ENCODE data around the gene BCAR3.

BCAR3 gene

DNA sequence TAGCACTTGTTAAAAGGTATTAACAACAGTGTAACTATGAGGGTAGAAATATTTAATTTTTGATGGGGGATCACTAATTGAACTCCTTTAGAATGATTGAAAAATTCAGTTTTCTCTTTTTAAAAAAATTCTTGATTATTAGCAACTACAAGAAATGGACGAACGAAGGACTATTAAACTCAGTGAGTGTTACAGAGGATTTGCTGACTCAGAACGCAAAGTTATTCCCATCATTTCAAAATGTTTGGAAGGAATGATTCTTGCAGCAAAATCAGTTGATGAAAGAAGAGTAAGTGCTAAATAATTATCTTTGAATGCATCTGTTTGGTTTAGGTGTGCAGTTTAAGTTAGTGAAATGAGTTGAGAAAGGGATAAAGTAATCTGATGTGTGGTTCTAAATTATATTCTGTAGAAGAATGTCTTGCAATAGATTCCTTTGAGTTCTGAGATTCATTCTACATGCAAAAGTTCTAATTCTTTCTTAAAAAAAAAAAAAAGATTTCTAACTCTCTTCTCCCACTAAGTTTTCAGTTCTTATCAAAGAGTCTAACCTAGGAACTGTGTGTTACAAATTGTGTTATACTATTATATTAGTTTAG, 148.8 kb downstream of the BCAR3 start:
- no peak overlapping the region for H3K4me2 ChIP-seq (ENCODE audit: insufficient read depth, low read length)
- no peak for ATAC-seq (ENCODE audit: insufficient read depth, low read depth)
- TF ChIP-seq, protein P1, sequence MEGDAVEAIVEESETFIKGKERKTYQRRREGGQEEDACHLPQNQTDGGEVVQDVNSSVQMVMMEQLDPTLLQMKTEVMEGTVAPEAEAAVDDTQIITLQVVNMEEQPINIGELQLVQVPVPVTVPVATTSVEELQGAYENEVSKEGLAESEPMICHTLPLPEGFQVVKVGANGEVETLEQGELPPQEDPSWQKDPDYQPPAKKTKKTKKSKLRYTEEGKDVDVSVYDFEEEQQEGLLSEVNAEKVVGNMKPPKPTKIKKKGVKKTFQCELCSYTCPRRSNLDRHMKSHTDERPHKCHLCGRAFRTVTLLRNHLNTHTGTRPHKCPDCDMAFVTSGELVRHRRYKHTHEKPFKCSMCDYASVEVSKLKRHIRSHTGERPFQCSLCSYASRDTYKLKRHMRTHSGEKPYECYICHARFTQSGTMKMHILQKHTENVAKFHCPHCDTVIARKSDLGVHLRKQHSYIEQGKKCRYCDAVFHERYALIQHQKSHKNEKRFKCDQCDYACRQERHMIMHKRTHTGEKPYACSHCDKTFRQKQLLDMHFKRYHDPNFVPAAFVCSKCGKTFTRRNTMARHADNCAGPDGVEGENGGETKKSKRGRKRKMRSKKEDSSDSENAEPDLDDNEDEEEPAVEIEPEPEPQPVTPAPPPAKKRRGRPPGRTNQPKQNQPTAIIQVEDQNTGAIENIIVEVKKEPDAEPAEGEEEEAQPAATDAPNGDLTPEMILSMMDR (IDR thresholded peaks at IDR 0.05; ENCODE audit: borderline replicate concordance, extremely low read depth, low read length, poor library complexity, severe bottlenecking), result no peak
- TF ChIP-seq EZH2 (IDR thresholded peaks at IDR 0.05; ENCODE audit: borderline replicate concordance, low read depth, low read length, severe bottlenecking), result no peak
- H3K4me1 ChIP-seq (ENCODE audit: insufficient read depth, low read length), result no peaks in the 10 kb centered on the region
- no peak overlapping the region for H3K27ac ChIP-seq (ENCODE audit: low read length)
- no peaks in the 10 kb centered on the region for H3K9me3 ChIP-seq (ENCODE audit: insufficient read depth, low read length, severe bottlenecking)
- no peak overlapping the region for H2AFZ ChIP-seq (ENCODE audit: low read depth, low read length)
- H4K20me1 ChIP-seq (ENCODE audit: insufficient read depth, low read length), result no peaks in the 10 kb centered on the region
- no peaks in the 10 kb centered on the region for H3K27me3 ChIP-seq (ENCODE audit: insufficient read depth, low read length, poor library complexity)
- H3K79me2 ChIP-seq (ENCODE audit: insufficient read depth, low read length), result no peaks in the 10 kb centered on the region
- no peak overlapping the region for H3K4me3 ChIP-seq (ENCODE audit: low read depth in 1 of 2, low read length in 2 of 2)
- no peak for DNase-seq
- H3K36me3 ChIP-seq (ENCODE audit: insufficient read depth, low read length), result peaks cover 5% of the 10 kb centered on the region; the same call in 1 of the 2 replicates
- H3K9ac ChIP-seq (ENCODE audit: low read depth, low read length), result no peak overlapping the region

DNA sequence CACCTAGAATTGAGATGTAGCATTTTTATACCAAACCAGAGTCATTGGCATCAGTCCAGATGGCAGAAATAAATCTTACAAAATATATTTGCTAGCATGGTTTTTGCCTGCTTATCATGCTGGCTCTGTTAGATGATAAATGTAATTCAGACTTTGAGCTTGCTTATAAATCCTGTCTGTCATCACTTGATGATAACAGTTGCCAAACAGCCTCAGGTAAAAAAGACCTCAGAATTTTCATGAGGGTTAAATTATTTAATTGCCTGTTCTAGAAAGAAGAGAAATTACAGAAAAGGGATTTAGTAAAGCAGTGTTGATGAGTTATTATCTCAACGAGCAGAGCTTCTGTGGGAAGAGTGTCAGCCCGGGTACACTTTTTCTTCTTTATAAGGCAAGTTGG, 150.4 kb downstream of the BCAR3 start:
- Histone ChIP-seq H4K20me1 (ENCODE audit: insufficient read depth, low read length) (no peaks in the 10 kb centered on the region), H3K4me2 (ENCODE audit: insufficient read depth, low read length) (no peak overlapping the region), H3K9me3 (ENCODE audit: insufficient read depth, low read length, severe bottlenecking) (no peaks in the 10 kb centered on the region), H3K4me3 (ENCODE audit: low read depth in 1 of 2, low read length in 2 of 2) (no peak overlapping the region), H3K9ac (ENCODE audit: low read depth, low read length) (no peak overlapping the region), H3K79me2 (ENCODE audit: insufficient read depth, low read length) (no peaks in the 10 kb centered on the region), H3K27ac (ENCODE audit: low read length) (no peak overlapping the region), H3K36me3 (ENCODE audit: insufficient read depth, low read length) (peaks cover 5% of the 10 kb centered on the region; the same call in 1 of the 2 replicates), H2AFZ (ENCODE audit: low read depth, low read length) (no peak overlapping the region), H3K27me3 (ENCODE audit: insufficient read depth, low read length, poor library complexity) (no peaks in the 10 kb centered on the region), H3K4me1 (ENCODE audit: insufficient read depth, low read length) (no peaks in the 10 kb centered on the region)
- TF ChIP-seq EZH2 (IDR thresholded peaks at IDR 0.05; ENCODE audit: borderline replicate concordance, low read depth, low read length, severe bottlenecking), result no peak
- TF ChIP-seq, protein P1 (IDR thresholded peaks at IDR 0.05; ENCODE audit: borderline replicate concordance, extremely low read depth, low read length, poor library complexity, severe bottlenecking), result no peak
- no peak for ATAC-seq (ENCODE audit: insufficient read depth, low read depth)
- no peak for DNase-seq

DNA sequence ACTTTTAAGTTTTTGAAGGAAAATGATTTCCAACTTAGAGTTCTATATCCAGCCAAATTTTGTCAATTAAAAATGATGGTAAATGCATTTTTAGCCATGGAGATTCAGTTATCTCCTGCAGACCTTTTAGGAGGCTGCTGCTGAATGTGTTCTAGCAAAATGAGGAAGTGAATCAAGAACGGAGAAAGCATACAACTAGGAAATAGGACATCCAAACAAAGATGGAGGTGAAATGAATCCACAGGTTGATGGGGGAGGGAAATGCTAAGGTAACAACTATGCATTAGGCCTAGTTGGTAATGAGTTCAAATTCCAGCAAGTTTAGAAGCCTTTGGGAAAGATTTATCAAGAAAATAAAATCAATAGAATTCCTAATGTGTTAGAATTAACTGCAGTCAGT, 153.2 kb downstream of the BCAR3 start:
- Histone ChIP-seq H3K27ac (ENCODE audit: low read length) (no peak overlapping the region), H3K36me3 (ENCODE audit: insufficient read depth, low read length) (peaks cover 5% of the 10 kb centered on the region; the same call in 1 of the 2 replicates)

More for the DNA sequence above, 153.2 kb downstream of the BCAR3 start:
- TF ChIP-seq, protein P1 (IDR thresholded peaks at IDR 0.05; ENCODE audit: borderline replicate concordance, extremely low read depth, low read length, poor library complexity, severe bottlenecking), result no peak
- no peak for TF ChIP-seq EZH2 (IDR thresholded peaks at IDR 0.05; ENCODE audit: borderline replicate concordance, low read depth, low read length, severe bottlenecking)
- Histone ChIP-seq H3K27me3 (ENCODE audit: insufficient read depth, low read length, poor library complexity) (no peaks in the 10 kb centered on the region), H3K4me3 (ENCODE audit: low read depth in 1 of 2, low read length in 2 of 2) (no peak overlapping the region), H3K79me2 (ENCODE audit: insufficient read depth, low read length) (no peaks in the 10 kb centered on the region), H2AFZ (ENCODE audit: low read depth, low read length) (no peak overlapping the region), H3K4me1 (ENCODE audit: insufficient read depth, low read length) (no peaks in the 10 kb centered on the region), H3K4me2 (ENCODE audit: insufficient read depth, low read length) (no peak overlapping the region), H3K9ac (ENCODE audit: low read depth, low read length) (no peak overlapping the region), H3K9me3 (ENCODE audit: insufficient read depth, low read length, severe bottlenecking) (no peaks in the 10 kb centered on the region), H4K20me1 (ENCODE audit: insufficient read depth, low read length) (no peaks in the 10 kb centered on the region)
- DNase-seq (no peak), ATAC-seq (ENCODE audit: insufficient read depth, low read depth) (no peak)
